GM19467 (cell line): ENCODE data around the gene EHD2.
"Not testable (repeated sequence)": the region's sequence is repeated elsewhere in the genome, so short reads cannot be mapped to it uniquely, and the experiment has no call there.

Source experiments
- ATAC-seq: cut with Tn5 transposase; IDR thresholded peaks from one replicate; pipeline ENCODE4 v1.9.1; 2021; ENCODE audit warnings: mild to moderate bottlenecking, moderate library complexity; ENCODE audit not compliant: unreplicated experiment

EHD2 gene

DNA sequence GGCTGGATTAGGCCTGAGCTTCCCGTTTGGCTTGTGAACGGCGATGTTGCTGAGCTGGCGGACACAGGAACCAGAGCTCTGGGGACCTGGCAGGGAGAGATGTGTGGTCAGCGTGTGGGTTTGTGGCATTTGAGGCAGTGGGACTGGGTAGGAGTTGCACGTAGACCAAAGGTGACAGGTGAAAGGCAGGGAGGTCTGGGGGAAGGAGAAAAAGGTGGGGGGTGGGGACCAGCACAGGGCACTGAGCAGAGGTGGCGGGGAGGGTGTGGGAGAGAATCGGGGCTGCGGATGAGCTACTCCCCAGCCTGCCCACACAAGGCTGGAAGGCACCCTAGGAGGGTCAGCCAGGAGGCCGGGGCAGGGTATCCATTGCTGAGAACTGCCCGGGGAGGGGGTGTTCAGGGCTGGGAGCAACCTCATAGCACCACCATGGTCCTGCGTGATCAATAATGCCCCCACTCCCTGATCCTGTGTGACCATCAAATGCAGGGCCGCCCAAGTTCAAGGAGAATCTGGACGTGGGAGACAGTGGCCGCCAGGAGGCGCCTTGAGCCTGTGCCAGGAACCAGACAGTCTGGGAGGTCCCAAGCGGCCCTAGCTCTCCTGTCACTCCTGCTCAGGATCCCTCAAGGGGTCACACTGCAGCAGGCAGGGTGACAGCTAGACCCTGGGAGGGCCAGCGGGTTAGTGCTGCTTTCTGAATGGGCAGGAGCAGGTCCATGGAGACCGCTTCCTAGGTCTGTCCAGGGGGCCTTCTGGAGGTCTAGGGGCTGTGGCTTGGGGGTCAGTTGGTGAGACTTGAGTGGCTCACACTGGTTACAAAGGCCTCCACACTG, 52.5 kb downstream of the EHD2 start:
- no peak for ATAC-seq

DNA sequence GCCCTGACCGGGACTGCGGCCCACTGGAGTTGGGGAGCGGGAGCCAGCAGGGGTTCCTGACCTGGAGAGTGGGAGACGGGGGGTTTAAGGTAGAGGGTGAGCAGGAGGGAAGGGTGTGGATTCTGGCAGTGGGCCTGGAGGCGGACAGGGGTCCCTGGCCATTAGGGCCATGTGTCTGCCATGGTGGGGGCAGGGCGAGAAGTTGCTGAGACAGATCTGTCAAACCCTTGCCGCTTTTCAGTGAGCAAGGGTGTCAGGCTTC, 53.1 kb downstream of the EHD2 start:
- ATAC-seq = no peak

DNA sequence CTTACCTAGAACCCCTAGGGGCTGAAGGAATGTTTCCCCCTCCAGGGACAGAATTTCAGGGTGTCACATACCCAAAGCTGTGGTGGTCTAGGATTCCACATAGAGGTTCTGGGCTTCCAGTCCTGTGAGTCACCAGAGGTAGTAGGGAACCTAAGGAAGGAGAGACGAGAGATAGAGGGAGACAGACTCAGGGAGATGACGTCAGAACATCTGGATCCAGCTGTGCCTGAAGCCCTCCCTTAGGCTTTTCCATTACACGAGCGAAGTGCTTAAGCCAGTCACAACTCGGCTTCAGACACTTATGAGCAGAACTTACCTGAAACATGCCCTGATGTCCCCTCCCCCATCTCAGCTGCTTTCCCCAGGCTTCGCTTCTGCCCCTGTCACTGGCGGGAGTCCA, 53.4 kb downstream of the EHD2 start:
- no peak for ATAC-seq

DNA sequence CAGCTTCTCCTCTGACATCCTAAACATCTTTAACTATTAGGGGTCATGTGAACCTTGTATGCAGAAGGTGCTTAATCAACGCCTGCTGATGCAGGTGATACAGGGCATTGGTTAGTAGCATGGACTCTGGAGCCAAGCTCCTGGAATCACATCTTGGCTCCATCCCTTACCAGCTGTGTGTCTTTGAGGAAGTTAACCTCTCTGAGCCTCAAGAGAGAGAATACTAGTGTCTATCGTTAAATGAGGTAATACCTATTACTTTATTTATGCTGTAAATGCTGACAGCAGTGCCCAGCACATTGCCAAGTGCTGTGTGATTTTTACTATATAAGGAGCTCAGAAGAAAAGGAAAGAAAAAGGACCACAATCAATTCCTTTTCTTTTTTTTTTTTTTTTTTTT, 54.1 kb downstream of the EHD2 start:
- ATAC-seq = no peak

DNA sequence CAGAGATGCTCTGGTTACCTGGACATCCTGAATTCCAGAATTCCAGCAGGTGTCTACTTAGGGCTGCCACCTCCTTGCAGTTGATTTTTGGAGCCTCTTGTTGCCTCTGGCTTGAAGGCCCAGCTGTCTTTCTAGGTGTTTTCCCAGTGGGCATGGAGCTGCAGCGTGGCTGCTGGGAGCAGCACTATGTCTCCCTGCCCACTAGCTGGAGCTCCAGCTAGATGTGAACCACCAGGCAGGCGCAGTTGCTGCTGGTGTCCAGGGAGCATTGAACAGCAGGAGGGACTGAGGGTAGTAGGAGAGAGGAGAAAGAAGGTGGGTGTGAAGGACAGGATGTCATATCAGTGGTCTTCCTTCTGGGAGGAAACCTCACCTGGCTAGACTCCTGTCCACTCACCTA, 55.4 kb downstream of the EHD2 start:
- ATAC-seq = no peak

DNA sequence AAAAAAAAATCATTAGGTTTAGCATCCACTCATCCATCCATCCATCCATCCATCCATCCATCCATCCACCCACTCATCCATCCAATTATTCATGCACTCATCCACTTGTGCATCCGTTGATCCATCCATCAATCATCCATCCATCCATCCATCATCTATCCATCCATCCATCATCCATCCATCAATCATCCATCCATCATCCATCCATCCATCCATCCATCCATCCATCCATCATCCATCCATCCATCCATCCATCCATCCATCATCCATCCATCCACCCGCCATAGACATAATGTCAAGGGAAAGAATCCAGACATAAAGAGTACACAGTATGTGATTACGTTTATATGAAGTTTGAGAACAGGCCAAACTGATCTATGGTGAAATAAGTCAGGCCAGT, 56.3 kb downstream of the EHD2 start:
- ATAC-seq = no peak

DNA sequence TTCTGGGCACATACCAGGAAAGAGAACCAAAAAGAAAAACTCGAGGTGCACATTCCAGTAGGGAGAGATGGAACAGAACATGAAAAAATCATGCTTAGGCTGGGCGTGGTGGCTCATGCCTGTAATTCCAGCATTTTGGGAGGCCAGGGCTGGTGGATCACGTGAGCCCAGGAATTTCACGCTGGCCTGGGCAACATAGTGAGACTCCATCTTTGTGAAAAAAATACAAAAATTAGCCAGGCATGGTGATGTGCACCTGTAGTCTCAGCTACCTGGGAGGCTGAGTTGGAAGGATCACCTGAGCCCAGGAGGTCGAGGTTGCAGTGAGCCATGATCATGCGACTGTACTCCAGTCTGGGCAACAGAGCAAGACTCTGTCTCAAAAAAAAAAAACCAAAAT, 58.1 kb downstream of the EHD2 start:
- ATAC-seq = not testable (repeated sequence)

DNA sequence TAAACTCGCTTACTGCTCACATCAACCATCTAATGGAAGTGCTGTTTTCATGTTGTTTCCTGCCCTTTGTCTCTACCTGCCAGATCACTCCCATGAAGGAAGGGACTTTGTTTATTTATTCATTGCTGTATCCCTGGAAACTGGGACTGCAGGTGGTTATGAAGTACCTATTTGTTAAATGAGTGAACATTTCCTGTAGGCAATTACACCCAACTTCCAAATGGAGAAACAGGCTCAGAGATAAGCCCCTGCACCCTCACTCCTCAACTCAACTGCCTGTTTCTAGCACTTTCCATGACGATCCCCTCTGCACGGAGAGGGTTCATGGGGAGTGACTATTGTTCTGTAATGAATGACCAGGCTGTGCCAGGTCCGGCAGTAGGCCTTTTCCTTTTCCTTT, 63.3 kb downstream of the EHD2 start:
- no peak for ATAC-seq

DNA sequence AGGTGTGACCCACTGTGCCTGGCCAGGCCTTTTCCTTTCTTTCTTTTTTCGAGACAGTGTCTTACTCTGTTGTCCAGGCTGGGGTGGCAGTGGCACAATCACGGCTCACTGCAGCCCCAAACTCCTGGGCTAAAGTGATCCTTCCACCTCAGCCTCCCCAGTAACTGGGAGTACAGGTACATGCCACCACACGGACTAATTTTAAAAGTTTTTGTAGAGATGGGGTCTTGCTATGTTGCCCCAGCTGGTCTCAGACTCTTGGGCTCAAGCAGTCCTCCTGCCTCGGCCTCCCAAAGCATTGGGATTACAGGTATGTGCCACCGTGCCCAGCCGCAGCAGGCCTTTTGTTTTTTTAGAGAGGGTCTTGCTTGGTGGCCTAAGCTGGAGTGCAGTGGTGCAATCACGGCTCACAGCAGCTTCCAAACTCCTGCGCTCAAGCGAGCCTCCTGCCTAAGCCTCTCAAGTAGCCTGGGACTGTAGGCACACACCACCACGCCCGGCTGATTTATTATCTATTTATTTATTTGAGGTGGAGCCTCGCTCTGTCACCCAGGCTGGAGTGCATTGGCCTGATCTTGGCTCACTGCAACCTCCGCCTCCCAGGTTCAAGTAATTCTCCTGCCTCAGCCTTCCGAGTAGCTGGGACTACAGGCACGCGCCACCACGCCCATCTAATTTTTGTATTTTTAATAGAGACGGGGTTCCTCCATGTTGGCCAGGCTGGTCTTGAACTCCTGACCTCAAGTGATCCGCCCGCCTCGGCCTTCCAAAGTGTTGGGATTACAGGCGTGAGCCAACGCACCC, 64.2 kb downstream of the EHD2 start:
- ATAC-seq = not testable (repeated sequence)

DNA sequence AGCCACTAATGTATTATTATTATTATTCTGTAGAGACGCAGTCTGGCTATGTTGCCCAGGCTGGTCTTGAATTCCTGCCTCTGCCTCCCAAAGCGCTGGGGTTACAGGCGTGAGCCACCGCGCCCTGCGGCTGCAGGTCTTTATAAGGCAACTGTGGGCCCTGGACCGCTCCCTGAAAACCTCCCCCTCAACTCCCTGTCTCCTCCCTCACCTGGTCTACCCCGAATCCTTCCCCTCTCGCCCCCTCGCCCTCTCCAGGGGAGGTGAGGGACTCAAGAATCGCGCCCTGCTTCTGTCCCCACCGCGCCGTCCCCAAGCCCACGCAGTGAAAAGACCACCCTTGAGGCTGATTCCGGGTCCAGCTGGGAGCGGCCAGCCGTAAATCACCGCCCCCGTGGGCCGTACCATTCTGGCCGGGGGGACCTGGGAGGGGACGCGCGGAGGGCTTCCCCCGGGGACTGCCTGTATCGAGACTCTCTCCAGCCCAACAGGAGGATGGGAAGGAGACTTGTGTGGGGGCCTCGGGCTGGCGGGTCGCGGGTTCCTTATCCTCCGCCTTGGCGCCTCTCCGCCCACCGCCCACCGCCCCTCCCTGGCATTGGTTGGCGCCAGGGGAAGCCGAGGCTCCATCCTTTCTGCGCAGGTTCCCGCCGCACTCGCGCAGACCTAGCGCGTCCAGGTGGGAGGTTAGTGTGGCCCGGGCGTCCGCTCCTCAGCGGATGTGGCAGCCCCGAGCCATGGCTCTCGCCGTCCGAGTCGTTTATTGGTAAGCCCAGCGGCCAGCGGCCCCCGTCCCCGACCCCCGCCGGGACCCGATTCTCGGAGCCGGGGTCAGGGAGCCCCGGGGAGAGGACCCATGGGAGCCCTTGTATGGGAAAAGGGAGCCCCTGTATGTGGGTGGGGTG, 65.1 kb downstream of the EHD2 start, which contains the start of gene SELENOW:
TSS of gene SELENOW (plus strand) at position 655 of the 905 bp plus-strand sequence. CDS start at position 738, 83 bp downstream.
- peak; percentile 66 for ATAC-seq

DNA sequence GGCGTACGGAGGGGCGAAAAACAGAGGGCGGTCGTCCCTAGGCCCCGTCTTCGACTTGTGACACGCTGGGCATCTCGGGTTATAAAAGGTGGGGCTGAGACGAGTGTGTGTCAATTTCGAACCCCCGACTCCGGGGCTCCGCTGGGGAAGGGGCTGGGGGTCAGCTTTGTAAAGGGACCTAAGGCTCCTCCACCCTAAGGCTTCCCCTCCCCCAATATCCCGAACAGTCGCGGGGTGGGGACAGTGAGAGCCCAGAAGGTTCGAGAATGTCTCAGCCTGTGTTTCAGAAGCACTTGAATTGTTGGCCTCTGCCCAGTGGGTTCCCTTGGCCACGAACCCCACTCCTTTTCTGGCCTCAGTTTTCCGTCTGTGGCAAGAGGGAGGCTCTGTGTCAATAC, 65.7 kb downstream of the EHD2 start:
- no peak for ATAC-seq

DNA sequence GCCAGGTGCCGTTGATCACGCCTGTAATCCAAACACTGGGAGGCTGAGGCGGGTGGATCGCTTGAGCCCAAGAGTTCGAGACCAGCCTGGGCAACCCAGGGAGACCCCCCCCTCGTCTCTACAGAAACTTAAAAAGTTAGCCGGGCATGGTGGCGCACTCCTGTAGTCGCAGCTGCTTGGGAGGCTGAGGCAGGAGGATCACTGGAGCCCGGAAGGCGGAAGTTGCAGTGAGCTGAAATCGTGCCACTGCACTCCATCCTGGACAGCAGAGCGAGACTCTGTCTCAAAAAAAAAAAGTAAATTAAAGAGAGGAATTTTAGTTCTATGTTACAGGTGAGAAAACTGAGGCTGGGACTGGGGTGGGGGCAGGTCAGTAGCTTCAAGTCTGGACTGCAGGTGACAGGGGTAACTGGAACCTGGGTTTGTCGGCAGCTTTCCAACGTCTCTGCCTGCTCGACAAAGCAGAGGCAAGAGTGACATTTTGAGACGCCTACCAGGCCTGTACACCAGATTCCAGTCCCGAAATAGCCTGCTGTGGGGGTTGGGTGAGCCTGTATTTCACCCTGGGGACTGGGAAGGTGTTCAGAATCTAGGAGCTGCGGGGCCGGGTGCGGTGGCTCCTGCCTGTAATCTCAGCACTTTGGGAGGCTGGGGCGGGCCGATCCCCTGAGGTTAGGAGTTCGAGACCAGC, 66.4 kb downstream of the EHD2 start:
- no peak for ATAC-seq

DNA sequence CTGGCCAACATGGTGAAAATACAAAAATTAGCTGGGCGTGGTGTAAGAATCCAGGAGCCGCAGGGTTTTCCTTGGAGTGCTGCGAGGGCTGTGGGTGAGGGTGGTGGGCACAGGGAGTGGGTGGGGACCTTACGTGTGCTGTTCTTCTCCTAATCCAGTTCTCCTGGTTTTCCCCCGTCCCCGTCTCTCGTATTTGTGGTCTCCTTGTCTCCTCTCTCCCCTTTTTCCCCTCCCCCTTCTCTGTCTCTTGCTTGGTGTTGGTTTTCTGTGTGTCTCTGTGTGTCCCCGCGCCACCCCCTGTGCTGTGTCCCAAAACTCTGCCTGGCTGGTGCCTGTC, 67.0 kb downstream of the EHD2 start:
- no peak for ATAC-seq

DNA sequence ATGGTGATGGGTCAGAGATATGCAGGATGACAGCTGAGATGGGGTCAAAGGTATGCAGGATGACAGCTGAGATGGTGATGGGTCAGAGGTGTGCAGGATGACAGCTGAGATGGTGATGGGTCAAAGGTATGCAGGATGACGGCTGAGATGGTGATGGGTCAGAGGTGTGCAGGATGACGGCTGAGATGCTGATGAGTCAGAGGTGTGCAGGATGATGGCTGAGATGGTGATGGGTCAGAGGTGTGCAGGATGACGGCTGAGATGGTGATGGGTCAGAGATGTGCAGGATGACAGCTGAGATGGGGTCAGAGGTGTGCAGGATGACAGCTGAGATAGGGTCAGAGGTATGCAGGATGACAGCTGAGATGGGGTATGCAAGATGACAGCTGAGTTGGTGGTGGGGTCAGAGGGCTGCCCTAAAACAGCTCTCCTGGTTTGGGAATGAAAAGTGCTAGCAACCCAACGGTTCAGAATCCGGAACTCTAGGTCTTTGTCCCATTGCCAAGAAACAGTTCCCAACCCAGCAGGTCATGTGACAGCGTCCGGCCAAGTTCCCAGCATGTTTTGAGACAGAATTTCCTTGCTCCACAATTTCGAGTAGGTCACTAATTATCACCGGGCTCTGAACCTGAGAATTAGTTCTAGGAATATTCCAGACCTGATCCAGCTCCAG, 68.5 kb downstream of the EHD2 start:
- ATAC-seq = no peak

DNA sequence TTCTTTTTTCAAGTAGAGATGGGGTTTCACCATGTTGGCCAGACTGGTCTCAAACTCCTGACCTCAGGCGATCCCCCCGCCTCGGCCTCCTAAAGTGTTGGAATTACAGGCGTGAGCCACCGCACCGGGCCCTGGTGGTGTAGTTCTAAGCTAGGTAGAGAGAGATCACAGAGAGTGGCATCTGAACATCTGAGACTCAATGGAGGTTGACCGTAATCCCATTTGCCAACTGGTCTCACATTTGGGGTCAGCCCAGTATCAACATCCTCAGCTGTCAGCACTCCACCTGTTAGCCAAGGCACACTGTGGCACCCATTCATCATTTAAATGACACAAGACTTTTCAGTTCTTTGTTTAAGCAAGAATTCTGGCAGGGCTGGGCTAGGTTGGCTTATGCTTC, 73.3 kb downstream of the EHD2 start:
- no peak for ATAC-seq

DNA sequence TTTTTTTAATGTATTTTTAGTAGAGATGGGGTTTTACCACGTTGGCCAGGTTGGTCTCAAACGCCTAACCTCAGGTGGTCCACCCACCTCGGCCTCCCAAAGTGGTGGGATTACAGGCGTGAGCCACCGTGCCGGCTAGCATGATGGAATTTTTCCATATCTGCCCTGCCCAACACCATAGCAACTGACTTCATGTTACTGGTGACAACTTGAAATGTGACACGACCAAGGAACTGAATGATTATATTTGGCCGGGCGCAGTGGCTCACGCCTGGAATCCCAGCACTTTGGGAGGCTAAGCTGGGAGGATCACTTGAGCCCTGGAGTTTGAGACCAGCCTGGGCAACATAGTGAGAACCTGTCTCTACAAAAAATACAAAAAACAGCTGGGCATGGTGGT, 74.1 kb downstream of the EHD2 start:
- ATAC-seq = not testable (repeated sequence)

DNA sequence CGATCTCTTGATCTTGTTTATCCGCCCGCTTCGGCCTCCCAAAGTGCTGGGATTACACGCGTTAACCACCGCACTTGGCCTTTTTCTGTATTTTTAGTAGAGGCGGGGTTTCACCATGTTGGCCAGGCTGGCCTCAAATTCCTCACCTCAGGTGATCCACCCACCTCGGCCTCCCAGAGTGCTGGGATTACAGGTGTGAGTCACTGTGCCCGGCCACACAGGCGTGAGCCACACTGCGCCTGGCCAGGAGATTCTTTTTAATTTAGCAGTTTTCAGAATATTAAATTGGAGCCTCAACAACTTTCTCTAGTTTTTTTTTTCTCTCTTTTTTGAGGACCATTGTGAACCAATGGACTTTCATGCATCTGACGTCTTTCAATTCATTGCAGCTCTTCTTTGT, 76.6 kb downstream of the EHD2 start:
- ATAC-seq = not testable (repeated sequence)

DNA sequence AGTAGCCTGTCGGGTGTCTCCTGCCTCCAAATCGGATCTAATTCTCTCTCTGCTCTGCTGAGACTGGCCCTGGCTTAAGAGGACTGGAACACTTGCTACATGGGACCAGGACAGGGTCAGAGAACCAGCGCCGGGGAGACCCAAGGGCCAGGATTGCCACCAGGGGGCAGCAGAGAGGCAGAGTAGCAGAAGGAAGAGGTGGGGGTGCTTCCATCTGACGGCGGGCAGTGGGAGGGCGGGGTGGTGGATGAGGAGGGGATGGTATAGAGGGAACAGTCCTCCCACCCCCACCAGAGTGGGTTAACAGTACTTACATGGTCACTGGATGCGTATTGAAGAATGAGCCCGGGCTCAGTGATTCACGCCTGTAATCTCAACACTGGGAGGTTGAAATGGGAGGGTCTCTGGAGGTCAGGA, 77.2 kb downstream of the EHD2 start:
- no peak for ATAC-seq

DNA sequence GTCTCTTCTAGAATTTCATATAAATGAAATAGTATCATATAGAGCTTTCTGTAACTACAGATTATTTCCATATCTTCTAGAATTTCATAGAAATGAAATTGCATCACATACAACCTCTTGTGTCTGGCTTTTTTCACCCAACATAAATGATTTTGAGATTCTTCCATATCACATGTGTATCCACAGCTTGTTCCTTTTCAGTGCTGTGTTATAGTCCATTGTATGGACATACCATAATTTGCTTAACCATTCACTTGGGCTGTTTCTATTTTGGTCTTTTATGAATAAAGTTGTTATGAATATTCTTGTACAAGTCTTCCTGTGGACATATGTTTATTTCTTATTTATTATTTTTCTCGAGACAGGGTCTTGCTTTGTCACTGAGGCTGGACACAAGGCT, 79.4 kb downstream of the EHD2 start:
- ATAC-seq = no peak
